D341Med (cell line): Measurements from ENCODE around the gene KLC4.
"Not testable (repeated sequence)": the region's sequence is repeated elsewhere in the genome, so short reads cannot be mapped to it uniquely, and the experiment has no call there.

ENCODE experiments used
- DNase-seq: peaks from one replicate; pipeline ENCODE4 v3.0.0; 2012; ENCODE audit warnings: low spot score

Gene KLC4

GRCh38 chr6:43036712-43037111, 22.7 kb upstream of the KLC4 start:
- no peak for DNase-seq

GRCh38 chr6:43037197-43037596, 22.2 kb upstream of the KLC4 start:
- peak; percentile 22 for DNase-seq

DNA sequence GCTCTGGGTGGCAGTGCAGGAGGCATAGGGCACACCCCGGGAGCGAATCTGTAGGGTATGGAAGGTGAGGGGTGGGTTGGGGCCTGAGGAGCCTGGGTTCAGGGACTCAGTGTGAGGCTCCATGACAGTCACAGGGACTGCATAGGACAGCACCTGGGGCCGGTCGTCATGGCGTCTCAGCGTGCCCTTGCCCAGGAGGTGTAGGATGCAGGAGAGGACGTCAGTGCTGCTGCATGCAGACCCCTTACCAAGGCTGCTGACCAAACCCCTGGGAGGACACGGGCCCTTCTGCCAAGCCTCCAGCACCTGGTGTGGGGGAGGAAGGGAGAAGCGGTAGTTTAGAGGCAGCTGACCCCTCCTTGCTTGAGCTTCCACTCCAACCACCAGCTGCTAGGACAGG, 21.7 kb upstream of the KLC4 start:
- DNase-seq = no peak

GRCh38 chr6:43038727-43039126, 20.7 kb upstream of the KLC4 start:
- DNase-seq = no peak

- DNase-seq = peak; percentile 22
Observed at GRCh38 chr6:43040542-43041257, 18.7 kb upstream of the KLC4 start.

DNA sequence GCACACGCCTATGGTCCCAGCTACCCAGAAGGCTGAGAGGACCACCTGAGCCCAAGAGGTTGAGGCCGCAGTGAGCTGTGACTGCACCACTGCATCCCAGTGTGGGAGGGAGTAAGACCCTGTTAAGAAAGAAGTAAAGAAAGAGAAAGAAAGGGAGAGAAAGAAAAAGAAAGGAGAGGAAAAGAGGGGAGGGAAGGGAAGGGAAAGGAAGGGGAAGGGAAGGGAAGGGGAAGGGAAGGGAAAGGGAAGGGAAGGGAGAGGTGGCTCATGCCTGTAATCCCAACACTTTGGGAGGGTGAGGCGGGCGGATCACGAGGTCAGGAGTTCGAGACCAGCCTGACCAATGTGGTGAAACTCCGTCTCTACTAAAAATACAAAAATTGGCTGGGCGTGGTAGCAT, 18.0 kb upstream of the KLC4 start:
- DNase-seq = not testable (repeated sequence)

GRCh38 chr6:43043310-43043709, 16.1 kb upstream of the KLC4 start:
- DNase-seq = no peak

DNA sequence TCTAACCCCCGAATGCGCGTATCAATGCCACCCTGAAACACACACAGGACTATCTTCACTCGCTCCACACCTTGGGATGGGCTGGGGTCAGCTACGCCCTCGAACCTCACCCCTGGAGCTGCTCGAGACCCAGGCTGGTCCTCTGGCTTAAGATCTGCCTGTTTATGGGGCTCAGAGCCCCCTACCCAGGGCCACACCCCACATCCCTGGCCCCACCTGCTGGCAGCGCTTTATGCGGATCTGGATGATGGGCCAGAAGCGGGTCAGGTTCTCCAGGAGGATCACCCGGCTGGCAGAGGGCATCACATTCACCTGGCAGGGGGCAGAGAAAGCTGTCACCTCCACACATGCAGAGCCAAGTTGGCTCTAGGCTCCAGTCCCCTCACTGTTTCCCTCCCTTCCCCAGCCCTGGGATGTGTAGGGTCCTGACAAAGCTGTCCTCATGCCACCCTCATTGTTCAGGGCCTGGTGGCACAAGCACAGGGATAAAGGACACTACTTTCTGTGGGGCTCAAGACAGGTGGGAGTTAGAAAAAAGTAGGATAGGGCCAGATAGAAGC, 14.0 kb upstream of the KLC4 start:
- no peak for DNase-seq

DNA sequence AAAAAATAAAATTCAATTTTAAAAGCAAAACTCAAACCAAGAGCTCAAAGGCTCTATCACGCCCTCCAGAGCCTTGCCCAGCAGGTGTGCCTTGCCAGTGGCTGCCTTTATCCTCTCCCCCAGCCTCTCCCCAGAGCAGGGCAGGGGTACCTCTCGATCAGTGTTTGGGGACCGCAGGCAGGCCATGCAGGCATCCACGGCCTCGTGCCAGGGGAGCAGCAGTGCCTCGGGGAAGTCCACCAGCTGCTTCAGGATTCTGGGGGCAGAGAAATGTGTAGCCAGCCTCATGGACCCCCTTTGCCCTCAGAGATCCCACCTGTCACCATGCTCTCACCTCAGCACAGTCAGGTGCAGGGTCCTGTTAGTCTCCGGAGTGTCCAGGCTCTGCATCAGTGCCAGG, 11.4 kb upstream of the KLC4 start:
- DNase-seq = no peak

GRCh38 chr6:43050981-43051380, 8.4 kb upstream of the KLC4 start:
- no peak for DNase-seq

- no peak for DNase-seq
Observed at GRCh38 chr6:43052225-43052841, 7.1 kb upstream of the KLC4 start.

GRCh38 chr6:43052842-43053544, 6.4 kb upstream of the KLC4 start:
- peak; percentile 66 for DNase-seq

GRCh38 chr6:43053545-43054205, 5.8 kb upstream of the KLC4 start, which contains the start of gene CUL7:
TSS of gene CUL7 (minus strand) at chr6:43053851. CDS start at chr6:43052788, 1,063 bp downstream.
- peak; percentile 98 for DNase-seq

GRCh38 chr6:43054206-43054943, 5.1 kb upstream of the KLC4 start:
- DNase-seq = no peak

DNA sequence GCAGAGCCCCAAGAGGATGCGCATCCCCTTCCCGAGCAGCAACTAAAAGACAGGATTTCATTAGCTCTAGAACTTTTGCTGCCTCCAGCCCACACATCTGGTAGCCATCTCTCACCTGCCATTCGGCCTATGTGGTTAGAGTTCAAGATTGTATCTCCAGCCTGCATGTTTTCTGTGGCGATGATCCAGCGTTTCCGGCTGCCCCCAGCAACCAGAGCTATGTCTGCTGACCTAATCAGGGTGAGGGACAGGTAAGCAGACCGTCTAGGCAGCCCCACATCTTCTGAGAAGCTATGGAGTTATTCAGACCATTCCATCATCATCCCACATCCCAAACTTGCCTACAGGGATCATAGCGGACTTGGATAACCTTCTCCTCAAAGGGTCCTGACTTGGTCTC, 3.5 kb upstream of the KLC4 start:
- no peak for DNase-seq

- DNase-seq = no peak
Observed at GRCh38 chr6:43058531-43058930, 900 bp upstream of the KLC4 start.

DNA sequence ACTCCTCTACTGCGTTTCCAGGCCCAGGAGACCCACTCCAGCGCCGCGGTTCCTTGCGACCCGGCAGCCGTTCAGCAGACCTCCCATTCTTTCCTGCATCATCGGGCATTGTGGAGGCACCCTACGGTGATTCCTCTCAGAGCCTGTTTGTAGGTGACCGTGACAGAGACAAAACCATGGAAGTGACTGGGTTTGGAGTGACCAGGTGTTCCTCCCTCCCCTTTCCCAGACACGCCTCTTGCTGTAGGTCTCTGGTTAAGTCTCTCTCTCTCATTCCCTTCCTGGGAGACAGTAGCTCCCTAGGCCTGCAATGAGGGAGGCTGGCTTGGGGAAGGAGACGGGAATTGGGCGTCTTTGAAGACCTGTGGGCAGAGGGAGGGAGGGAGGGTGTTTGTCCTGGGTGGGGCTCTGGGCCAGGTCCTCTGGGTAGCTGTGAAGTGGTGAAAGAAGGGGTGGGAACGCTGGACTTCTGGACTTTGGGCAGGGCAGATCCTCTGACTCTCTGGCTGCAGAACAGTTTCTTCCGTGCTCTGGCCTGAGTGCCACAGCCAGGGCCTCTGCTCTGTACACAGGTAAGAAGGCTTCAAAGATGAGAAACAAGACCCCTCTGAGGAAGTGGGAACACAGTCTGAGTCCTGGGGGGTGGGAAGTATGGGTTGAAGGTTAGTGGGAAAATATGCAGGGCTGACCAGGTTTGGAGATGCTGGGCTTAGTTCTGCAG, 763 bp downstream of the KLC4 start:
- no peak for DNase-seq

GRCh38 chr6:43060755-43061633, 1.6 kb downstream of the KLC4 start:
- no peak for DNase-seq

DNA sequence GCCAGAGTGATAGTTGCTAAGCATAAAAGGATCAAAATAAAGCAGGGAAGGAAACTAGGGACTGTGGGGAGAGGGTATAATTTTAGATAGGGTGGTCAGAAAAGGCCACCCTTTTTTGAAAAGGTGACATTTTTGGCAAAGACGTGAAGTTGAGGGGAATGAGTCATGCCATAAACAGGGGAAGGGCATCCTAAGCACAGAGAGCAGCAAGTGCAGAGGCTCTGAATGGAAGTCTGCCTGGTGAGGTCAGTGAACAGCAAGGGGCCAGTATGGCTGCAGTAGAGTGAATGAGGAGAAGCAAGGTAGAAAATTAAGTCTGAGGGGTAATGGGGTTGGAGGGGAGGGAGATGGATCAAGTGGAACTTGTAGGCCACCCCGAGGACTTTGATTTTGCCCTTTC, 2.4 kb downstream of the KLC4 start:
- DNase-seq = no peak

GRCh38 chr6:43062818-43063217, 3.4 kb downstream of the KLC4 start:
- no peak for DNase-seq
